HepG2 (cell line): Measurements from ENCODE around the gene ILKAP. TPM values are rescaled to one million over a fixed set of nuclear protein-coding genes. Genes with fewer than 3 reads are reported as not detected.
A peak's percentile ranks its signal among the peaks of the same experiment; 100 is the strongest.

Experiments
- HNF4G ChIP-seq, 2 experiments: sonication (generic) in 1 of 2; formaldehyde crosslinking in 1 of 2; IDR thresholded peaks; 2 replicates each; pipeline versions ENCODE4 v1.4.0 to v1.6.1; 2011 to 2020; ENCODE audit warnings: borderline replicate concordance in 2 of 2, low read depth in 2 of 2, mild to moderate bottlenecking in 2 of 2, low read length in 1 of 2, missing genetic modification reagents in 1 of 2, moderate library complexity in 1 of 2
- HNRNPH1 ChIP-seq: fragments of 200-400 bp; formaldehyde crosslinking; optimal IDR thresholded peaks from 2 replicates; pipeline ENCODE3; 2017; ENCODE audit warnings: mild to moderate bottlenecking, low read depth, low read length
- MAZ ChIP-seq, 2 experiments: sonication (generic) in 1 of 2; formaldehyde crosslinking in 1 of 2; IDR thresholded peaks; 2 replicates each; pipeline versions ENCODE4 v1.5.0 to v1.6.1; 2012 to 2020; ENCODE audit warnings: low read depth in 2 of 2, mild to moderate bottlenecking in 2 of 2, borderline replicate concordance in 1 of 2, improper control_type of control experiment in 1 of 2, low read length in 1 of 2, missing genetic modification reagents in 1 of 2, moderate library complexity in 1 of 2
- MBNL3 ChIP-seq: fragments of 250-450 bp; sonication (Bioruptor Pico); conservative IDR thresholded peaks from 2 replicates; pipeline ENCODE4 v1.8.0; 2022; ENCODE audit warnings: mild to moderate bottlenecking, inconsistent platforms
- MYNN ChIP-seq: sonication (generic); formaldehyde crosslinking; IDR thresholded peaks from 2 replicates; pipeline ENCODE4 v1.4.0; 2020; ENCODE audit warnings: mild to moderate bottlenecking, low read depth, missing genetic modification reagents
- PREB ChIP-seq: sonication (generic); formaldehyde crosslinking; IDR thresholded peaks from 2 replicates; pipeline ENCODE4 v1.4.0; 2020; ENCODE audit warnings: missing genetic modification reagents
- SALL1 ChIP-seq: sonication (generic); formaldehyde crosslinking; IDR thresholded peaks from 2 replicates; pipeline ENCODE4 v1.8.0; 2022; ENCODE audit warnings: mild to moderate bottlenecking, missing genetic modification reagents
- TBX3 ChIP-seq: fragments of 450-650 bp; IDR thresholded peaks from 2 replicates; pipeline ENCODE4 v1.6.1; 2017; ENCODE audit warnings: antibody characterized with exemption, mild to moderate bottlenecking, inconsistent platforms, borderline replicate concordance
- TCF7L2 ChIP-seq: IDR thresholded peaks from 2 replicates; pipeline ENCODE4 v1.6.1; 2011; ENCODE audit warnings: mild to moderate bottlenecking, low read depth, low read length, moderate library complexity
- THRA ChIP-seq: sonication (generic); formaldehyde crosslinking; IDR thresholded peaks from 2 replicates; pipeline ENCODE4 v1.4.0; 2020; ENCODE audit warnings: missing genetic modification reagents, borderline replicate concordance
- ZNF34 ChIP-seq: sonication (generic); formaldehyde crosslinking; IDR thresholded peaks from 2 replicates; pipeline ENCODE4 v1.4.0; 2020; ENCODE audit warnings: mild to moderate bottlenecking, missing genetic modification reagents, borderline replicate concordance
- polyA plus RNA-seq, 8 experiments: library from polyadenylated mRNA; depleted of rRNA in 3 of 8; stranded (reverse) in 7 of 8; unstranded in 1 of 8; fragments of >200 nt; fragmentation: Illumina TruSeq in 4 of 8; extraction: Trizol in 4 of 8; gene quantifications; 2 replicates each; pipeline versions ENCODE4 v1.2.1 to v1.2.3, GENCODE V29; 2011 to 2016; ENCODE audit warnings: low read depth in 4 of 8, missing spikeins in 1 of 8, mixed read lengths in 1 of 8; ENCODE audit not compliant: insufficient read depth in 1 of 8
- total RNA-seq, 5 experiments: library from RNA; depleted of rRNA; stranded (reverse); fragments of >200 nt; fragmentation: Illumina TruSeq; extraction: Trizol; gene quantifications; 2 replicates each; pipeline ENCODE4 v1.2.3, GENCODE V29; 2016; ENCODE audit warnings: low read depth in 1 of 5
- TF ChIP-seq, protein P1 (sequence below), 2 experiments: fragments of 450-650 bp in 1 of 2; sonication (generic) in 1 of 2; formaldehyde crosslinking in 1 of 2; IDR thresholded peaks; 2 replicates each; pipeline versions ENCODE4 v1.6.1 to v1.8.0; 2016 to 2022; ENCODE audit warnings: antibody characterized with exemption in 1 of 2, mild to moderate bottlenecking in 1 of 2, missing genetic modification reagents in 1 of 2
- TF ChIP-seq, protein P2 (sequence below): sonication (generic); formaldehyde crosslinking; IDR thresholded peaks from 2 replicates; pipeline ENCODE4 v1.5.0; 2020; ENCODE audit warnings: missing genetic modification reagents, mild to moderate bottlenecking, borderline replicate concordance

The ILKAP gene
- total and polyA plus RNA-seq, 2 of the 13 experiments (the other 11 are each of a cell fraction or from before 2014, with no cell fraction given) = 29.6 to 33.1 TPM

DNA sequence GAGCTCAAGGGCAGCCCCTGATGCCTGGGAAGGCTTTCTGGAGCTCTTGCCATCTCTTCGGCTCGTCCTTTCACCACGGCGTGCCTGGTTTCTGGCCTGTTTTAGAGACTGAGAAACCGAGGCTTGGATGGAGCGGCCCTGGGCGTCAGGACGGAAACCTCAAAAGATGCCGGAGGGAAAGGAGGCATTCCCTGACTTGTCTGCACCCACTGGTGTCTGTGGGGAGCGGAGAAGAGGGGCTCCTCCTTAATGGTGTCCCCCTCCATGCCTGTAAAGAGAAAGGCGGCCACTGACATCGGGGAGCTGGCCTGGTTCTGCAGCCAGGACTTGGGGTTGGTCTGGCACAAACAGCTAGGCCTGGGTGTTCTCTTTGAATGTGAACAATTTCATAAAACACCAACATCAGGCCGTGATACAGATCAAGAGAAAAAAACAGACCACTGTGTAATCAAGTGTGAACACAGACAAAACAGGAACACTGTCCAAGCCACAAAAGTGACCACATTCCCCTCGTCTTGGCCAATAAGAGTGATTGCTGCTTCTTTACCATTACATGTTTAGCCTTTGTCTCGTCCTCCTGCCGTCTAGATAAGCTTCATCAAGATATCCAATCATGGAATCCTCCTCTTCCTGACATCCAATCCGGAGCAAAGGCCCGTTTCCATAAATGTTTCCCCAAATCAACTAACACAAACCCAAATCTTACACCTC, 633 bp upstream of the ILKAP start (continued):
- TF ChIP-seq, protein P1, sequence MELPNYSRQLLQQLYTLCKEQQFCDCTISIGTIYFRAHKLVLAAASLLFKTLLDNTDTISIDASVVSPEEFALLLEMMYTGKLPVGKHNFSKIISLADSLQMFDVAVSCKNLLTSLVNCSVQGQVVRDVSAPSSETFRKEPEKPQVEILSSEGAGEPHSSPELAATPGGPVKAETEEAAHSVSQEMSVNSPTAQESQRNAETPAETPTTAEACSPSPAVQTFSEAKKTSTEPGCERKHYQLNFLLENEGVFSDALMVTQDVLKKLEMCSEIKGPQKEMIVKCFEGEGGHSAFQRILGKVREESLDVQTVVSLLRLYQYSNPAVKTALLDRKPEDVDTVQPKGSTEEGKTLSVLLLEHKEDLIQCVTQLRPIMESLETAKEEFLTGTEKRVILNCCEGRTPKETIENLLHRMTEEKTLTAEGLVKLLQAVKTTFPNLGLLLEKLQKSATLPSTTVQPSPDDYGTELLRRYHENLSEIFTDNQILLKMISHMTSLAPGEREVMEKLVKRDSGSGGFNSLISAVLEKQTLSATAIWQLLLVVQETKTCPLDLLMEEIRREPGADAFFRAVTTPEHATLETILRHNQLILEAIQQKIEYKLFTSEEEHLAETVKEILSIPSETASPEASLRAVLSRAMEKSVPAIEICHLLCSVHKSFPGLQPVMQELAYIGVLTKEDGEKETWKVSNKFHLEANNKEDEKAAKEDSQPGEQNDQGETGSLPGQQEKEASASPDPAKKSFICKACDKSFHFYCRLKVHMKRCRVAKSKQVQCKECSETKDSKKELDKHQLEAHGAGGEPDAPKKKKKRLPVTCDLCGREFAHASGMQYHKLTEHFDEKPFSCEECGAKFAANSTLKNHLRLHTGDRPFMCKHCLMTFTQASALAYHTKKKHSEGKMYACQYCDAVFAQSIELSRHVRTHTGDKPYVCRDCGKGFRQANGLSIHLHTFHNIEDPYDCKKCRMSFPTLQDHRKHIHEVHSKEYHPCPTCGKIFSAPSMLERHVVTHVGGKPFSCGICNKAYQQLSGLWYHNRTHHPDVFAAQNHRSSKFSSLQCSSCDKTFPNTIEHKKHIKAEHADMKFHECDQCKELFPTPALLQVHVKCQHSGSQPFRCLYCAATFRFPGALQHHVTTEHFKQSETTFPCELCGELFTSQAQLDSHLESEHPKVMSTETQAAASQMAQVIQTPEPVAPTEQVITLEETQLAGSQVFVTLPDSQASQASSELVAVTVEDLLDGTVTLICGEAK (IDR thresholded peaks at IDR 0.05) = no peak
- TF ChIP-seq, protein P1 (CRISPR knock-in tag; IDR thresholded peaks at IDR 0.05) = peak; percentile 22; the same call in 1 of the 2 replicates
- TF ChIP-seq MBNL3 (CRISPR knock-in tag) = no peak
- TF ChIP-seq MAZ (IDR thresholded peaks at IDR 0.05; ENCODE audit: borderline replicate concordance, low read depth, low read length) = no peak
- TF ChIP-seq MAZ (CRISPR knock-in tag; IDR thresholded peaks at IDR 0.05; ENCODE audit: low read depth) = 0 out of 2 replicates have a peak, but pooled peaks have one; percentile 16
- no peak for TF ChIP-seq SALL1 (CRISPR knock-in tag)
- no peak for TF ChIP-seq ZNF34 (CRISPR knock-in tag)
- TF ChIP-seq TBX3 = no peak
- TF ChIP-seq HNF4G (IDR thresholded peaks at IDR 0.05; ENCODE audit: borderline replicate concordance, low read depth, low read length) = no peak
- TF ChIP-seq HNF4G (CRISPR knock-in tag; IDR thresholded peaks at IDR 0.05; ENCODE audit: borderline replicate concordance, low read depth) = no peak
- TF ChIP-seq, protein P2, sequence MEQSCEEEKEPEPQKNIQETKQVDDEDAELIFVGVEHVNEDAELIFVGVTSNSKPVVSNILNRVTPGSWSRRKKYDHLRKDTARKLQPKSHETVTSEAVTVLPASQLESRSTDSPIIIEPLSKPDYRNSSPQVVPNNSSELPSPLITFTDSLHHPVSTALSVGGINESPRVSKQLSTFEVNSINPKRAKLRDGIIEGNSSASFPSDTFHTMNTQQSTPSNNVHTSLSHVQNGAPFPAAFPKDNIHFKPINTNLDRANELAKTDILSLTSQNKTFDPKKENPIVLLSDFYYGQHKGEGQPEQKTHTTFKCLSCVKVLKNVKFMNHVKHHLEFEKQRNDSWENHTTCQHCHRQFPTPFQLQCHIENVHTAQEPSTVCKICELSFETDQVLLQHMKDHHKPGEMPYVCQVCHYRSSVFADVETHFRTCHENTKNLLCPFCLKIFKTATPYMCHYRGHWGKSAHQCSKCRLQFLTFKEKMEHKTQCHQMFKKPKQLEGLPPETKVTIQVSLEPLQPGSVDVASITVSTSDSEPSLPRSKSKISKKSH = no peak
- TF ChIP-seq HNRNPH1 = no peak
- TF ChIP-seq PREB (CRISPR knock-in tag) = no peak
- no peak for TF ChIP-seq TCF7L2
- TF ChIP-seq THRA (CRISPR knock-in tag) = no peak
- TF ChIP-seq MYNN (CRISPR knock-in tag) = no peak
